ENCODE data around the gene POTEF.
"Not testable (repeated sequence)": the region's sequence is repeated elsewhere in the genome, so short reads cannot be mapped to it uniquely, and the experiment has no call there.

DNA sequence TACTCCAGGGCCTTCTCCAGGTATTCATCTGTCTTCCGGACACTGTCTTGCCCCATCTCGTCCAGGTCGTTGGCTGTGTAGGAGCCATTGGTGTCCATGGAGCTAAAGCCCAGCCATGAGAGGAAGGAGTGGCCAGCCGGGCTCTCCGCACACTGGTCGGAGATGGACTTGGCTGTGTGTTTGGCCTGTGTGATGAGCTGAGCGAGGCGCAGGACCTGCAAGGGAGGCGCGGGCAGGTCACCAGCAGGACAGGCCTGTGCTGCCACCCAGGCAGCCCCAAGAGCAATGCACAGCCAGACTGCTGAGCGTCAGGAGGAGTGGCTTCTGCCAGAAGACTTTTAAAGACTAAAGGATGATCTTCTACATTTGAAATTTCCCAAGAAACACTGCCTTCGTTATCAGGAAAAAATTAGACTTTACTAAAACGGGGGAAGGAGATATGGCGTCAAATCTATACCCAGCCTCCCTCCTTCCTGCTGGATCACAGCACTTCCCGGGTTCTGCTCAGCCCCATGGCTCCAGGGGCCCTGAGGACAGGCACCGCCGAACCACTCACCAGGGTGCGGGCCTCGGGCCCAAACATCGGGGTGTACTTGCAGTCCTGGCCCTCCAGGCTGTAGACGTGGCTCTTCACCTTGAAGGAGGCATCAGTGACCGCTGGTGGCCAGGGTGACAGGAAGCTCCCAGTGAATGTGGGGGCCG, 24.9 kb upstream of the POTEF start:
- TF ChIP-seq, protein P1, sequence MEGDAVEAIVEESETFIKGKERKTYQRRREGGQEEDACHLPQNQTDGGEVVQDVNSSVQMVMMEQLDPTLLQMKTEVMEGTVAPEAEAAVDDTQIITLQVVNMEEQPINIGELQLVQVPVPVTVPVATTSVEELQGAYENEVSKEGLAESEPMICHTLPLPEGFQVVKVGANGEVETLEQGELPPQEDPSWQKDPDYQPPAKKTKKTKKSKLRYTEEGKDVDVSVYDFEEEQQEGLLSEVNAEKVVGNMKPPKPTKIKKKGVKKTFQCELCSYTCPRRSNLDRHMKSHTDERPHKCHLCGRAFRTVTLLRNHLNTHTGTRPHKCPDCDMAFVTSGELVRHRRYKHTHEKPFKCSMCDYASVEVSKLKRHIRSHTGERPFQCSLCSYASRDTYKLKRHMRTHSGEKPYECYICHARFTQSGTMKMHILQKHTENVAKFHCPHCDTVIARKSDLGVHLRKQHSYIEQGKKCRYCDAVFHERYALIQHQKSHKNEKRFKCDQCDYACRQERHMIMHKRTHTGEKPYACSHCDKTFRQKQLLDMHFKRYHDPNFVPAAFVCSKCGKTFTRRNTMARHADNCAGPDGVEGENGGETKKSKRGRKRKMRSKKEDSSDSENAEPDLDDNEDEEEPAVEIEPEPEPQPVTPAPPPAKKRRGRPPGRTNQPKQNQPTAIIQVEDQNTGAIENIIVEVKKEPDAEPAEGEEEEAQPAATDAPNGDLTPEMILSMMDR (optimal IDR thresholded peaks at IDR 0.05 in 1 of 3, IDR thresholded peaks at IDR 0.05 in 1 of 3, conservative IDR thresholded peaks at IDR 0.05 in 1 of 3; ENCODE audit: extremely low read depth in 1 of 3, insufficient read depth in 2 of 3, low read length in 3 of 3), result not testable (repeated sequence)
- not testable (repeated sequence) for TF ChIP-seq EZH2 (IDR thresholded peaks at IDR 0.05; ENCODE audit: low read length)

All from keratinocyte (primary cell).